GM12874 (cell line): ENCODE results near the gene PGLYRP2.

Experiments used
- CTCF ChIP-seq: IDR thresholded peaks from 2 replicates; pipeline ENCODE4 v1.5.1; 2011; ENCODE audit warnings: low read depth, mild to moderate bottlenecking, control low read depth, low read length, moderate library complexity; ENCODE audit not compliant: insufficient read depth

The PGLYRP2 gene

GRCh38 chr19:15501596-15501995, 22.3 kb upstream of the PGLYRP2 start:
- TF ChIP-seq CTCF, result no peak

- TF ChIP-seq CTCF, result no peak
These were observed 19.6 kb upstream of the PGLYRP2 start for GRCh38 chr19:15498910-15499309.

- no peak for TF ChIP-seq CTCF
These were observed 19.0 kb upstream of the PGLYRP2 start for GRCh38 chr19:15498156-15498858.

GRCh38 chr19:15495151-15495550, 15.8 kb upstream of the PGLYRP2 start:
- TF ChIP-seq CTCF, result no peak

GRCh38 chr19:15488489-15489226, 9.4 kb upstream of the PGLYRP2 start:
- TF ChIP-seq CTCF, result no peak

- TF ChIP-seq CTCF, result no peak
These were observed 7.7 kb upstream of the PGLYRP2 start for GRCh38 chr19:15487038-15487437.

- no peak for TF ChIP-seq CTCF
These were observed 3.0 kb downstream of the PGLYRP2 start for GRCh38 chr19:15476325-15476724.
